ENCODE measurements around the gene AZGP1. TPM values are rescaled to one million over a fixed set of nuclear protein-coding genes. Genes with fewer than 3 reads are reported as not detected.
"Not testable (repeated sequence)": the region's sequence is repeated elsewhere in the genome, so short reads cannot be mapped to it uniquely, and the experiment has no call there.

The AZGP1 gene
- total RNA-seq, 1 donor from 2014 or later = not detected

- Mint-ChIP-seq H3K4me3 (ENCODE audit: low read depth) (no peak overlapping the region), H3K27me3 (peaks cover 20% of the 10 kb centered on the region), H3K36me3 (ENCODE audit: insufficient read depth) (no peaks in the 10 kb centered on the region), H3K27ac (no peak overlapping the region), H3K4me1 (ENCODE audit: low read depth) (no peaks in the 10 kb centered on the region), H3K9me3 (ENCODE audit: low read depth) (no peaks in the 10 kb centered on the region)
- DNase-seq (ENCODE audit: low spot score, unreplicated experiment) = no peak
- no peak for TF ChIP-seq CTCF (IDR thresholded peaks at IDR 0.05; ENCODE audit: unreplicated experiment)
Measured at GRCh38 chr7:99984593-99984992, 8.8 kb upstream of the AZGP1 start.

DNA sequence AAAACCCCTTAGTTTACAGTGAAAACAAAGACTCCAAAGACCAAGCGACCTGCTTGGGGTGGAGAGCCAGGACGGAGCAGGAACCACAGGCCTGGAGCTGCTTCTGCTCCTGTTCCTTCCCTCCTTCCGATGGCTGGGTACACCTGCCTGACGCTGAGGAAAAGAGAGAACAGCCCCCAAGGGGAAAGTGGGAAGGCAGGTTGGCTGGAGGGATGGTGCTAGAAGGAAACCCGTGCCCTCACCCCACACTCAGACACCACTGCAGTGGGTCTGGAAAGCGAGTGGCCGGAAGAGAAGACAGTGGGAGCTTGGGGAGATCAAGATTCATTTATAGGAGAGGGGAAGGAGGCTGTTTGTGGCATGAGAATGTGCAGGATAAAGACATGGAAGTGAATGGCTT, 5.2 kb upstream of the AZGP1 start:
- H3K4me1 Mint-ChIP-seq (ENCODE audit: low read depth); H3K9me3 Mint-ChIP-seq (ENCODE audit: low read depth); H3K4me3 Mint-ChIP-seq (ENCODE audit: low read depth); H3K36me3 Mint-ChIP-seq (ENCODE audit: insufficient read depth); H3K27ac Mint-ChIP-seq; DNase-seq (ENCODE audit: low spot score, unreplicated experiment): not testable (repeated sequence)
- peaks cover 16% of the 10 kb centered on the region for H3K27me3 Mint-ChIP-seq

GRCh38 chr7:99980448-99980872, 4.6 kb upstream of the AZGP1 start:
- H3K9me3 Mint-ChIP-seq (ENCODE audit: low read depth); H3K4me1 Mint-ChIP-seq (ENCODE audit: low read depth); DNase-seq (ENCODE audit: low spot score, unreplicated experiment); H3K4me3 Mint-ChIP-seq (ENCODE audit: low read depth); H3K27ac Mint-ChIP-seq; H3K36me3 Mint-ChIP-seq (ENCODE audit: insufficient read depth): not testable (repeated sequence)
- peaks cover 20% of the 10 kb centered on the region for H3K27me3 Mint-ChIP-seq

GRCh38 chr7:99979814-99980225, 4.0 kb upstream of the AZGP1 start:
- TF ChIP-seq CTCF (IDR thresholded peaks at IDR 0.05; ENCODE audit: unreplicated experiment) = peak; percentile 78
- not testable (repeated sequence) for H3K4me3 Mint-ChIP-seq (ENCODE audit: low read depth); H3K4me1 Mint-ChIP-seq (ENCODE audit: low read depth)

GRCh38 chr7:99976626-99977025, 795 bp upstream of the AZGP1 start:
- no peaks in the 10 kb centered on the region for H3K4me1 Mint-ChIP-seq (ENCODE audit: low read depth)
- no peaks in the 10 kb centered on the region for H3K36me3 Mint-ChIP-seq (ENCODE audit: insufficient read depth)
- DNase-seq (ENCODE audit: low spot score, unreplicated experiment) = no peak
- no peak overlapping the region for H3K27ac Mint-ChIP-seq
- H3K27me3 Mint-ChIP-seq = peaks cover 12% of the 10 kb centered on the region
- no peaks in the 10 kb centered on the region for H3K9me3 Mint-ChIP-seq (ENCODE audit: low read depth)
- no peak overlapping the region for H3K4me3 Mint-ChIP-seq (ENCODE audit: low read depth)
- no peak for TF ChIP-seq CTCF (IDR thresholded peaks at IDR 0.05; ENCODE audit: unreplicated experiment)

More at GRCh38 chr7:99979814-99980225, 4.0 kb upstream of the AZGP1 start:
- not testable (repeated sequence) for H3K9me3 Mint-ChIP-seq (ENCODE audit: low read depth); H3K27ac Mint-ChIP-seq; H3K36me3 Mint-ChIP-seq (ENCODE audit: insufficient read depth)
- peak; percentile 57 for DNase-seq (ENCODE audit: low spot score, unreplicated experiment)
- H3K27me3 Mint-ChIP-seq = peaks cover 22% of the 10 kb centered on the region

DNA sequence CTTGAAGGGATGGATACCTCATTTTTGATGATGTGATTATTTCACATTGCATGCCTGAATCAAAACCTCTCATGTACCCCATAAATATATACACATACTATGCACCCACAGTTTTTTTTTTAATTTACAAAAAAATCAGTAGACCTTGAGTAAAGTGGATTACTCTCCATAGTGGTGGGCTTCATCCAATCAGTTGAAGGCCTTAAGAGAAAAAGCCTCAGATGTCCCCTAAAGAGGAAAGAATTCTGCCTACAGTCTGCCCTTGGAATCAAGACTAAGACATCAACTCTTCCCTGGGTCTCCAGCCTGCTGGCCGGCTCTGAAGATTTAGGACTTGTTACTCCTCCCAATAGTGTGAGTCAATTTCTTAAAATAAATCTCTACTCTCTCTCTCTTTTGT, 1.1 kb downstream of the AZGP1 start:
- no peak overlapping the region for H3K27ac Mint-ChIP-seq
- no peak for DNase-seq (ENCODE audit: low spot score, unreplicated experiment)
- H3K36me3 Mint-ChIP-seq (ENCODE audit: insufficient read depth) = no peaks in the 10 kb centered on the region
- H3K4me3 Mint-ChIP-seq (ENCODE audit: low read depth) = no peak overlapping the region
- H3K4me1 Mint-ChIP-seq (ENCODE audit: low read depth) = no peaks in the 10 kb centered on the region
- no peaks in the 10 kb centered on the region for H3K9me3 Mint-ChIP-seq (ENCODE audit: low read depth)
- peaks cover 12% of the 10 kb centered on the region for H3K27me3 Mint-ChIP-seq
- no peak for TF ChIP-seq CTCF (IDR thresholded peaks at IDR 0.05; ENCODE audit: unreplicated experiment)

- H3K4me3 Mint-ChIP-seq (ENCODE audit: low read depth); H3K36me3 Mint-ChIP-seq (ENCODE audit: insufficient read depth); H3K4me1 Mint-ChIP-seq (ENCODE audit: low read depth); H3K9me3 Mint-ChIP-seq (ENCODE audit: low read depth); DNase-seq (ENCODE audit: low spot score, unreplicated experiment); H3K27ac Mint-ChIP-seq: not testable (repeated sequence)
- H3K27me3 Mint-ChIP-seq = peaks cover 12% of the 10 kb centered on the region
Measured at GRCh38 chr7:99973817-99974216, 2.0 kb downstream of the AZGP1 start.

Data from progenitor cell of endocrine pancreas (in vitro differentiated cells).